GM12878 (cell line): ENCODE data around the gene TSFM. TPM values are rescaled to one million over a fixed set of nuclear protein-coding genes. Genes with fewer than 3 reads are reported as not detected.

Source experiments
- ATAC-seq: fragments of 200-7000 bp; cut with Tn5 transposase; 3 replicates; pipeline ENCODE4 v1.9.1; 2020; ENCODE audit warnings: mild to moderate bottlenecking, moderate library complexity
- BruUV-seq: library from RNA; stranded (reverse); fragments of 400-500 nt; replicated peaks from 2 replicates; lab custom pipeline; 2021; lab: Mats Ljungman, UMichigan
- CTCF ChIA-PET: fragments of 300-600 bp; sonication (Branson Sonifier 250); formaldehyde crosslinking; extraction: SDS; loops from one replicate; lab custom pipeline; 2021; ENCODE audit warnings: inconsistent platforms; lab: Yijun Ruan, JAX
- POLR2A ChIA-PET: fragments of 350-600 bp; formaldehyde crosslinking; extraction: SDS; loops from one replicate; lab custom pipeline; 2021; ENCODE audit warnings: inconsistent platforms; lab: Charles Lee
- RAD21 ChIA-PET: fragments of 300-600 bp; sonication (Branson Sonifier 250); formaldehyde crosslinking; loops from one replicate; lab custom pipeline; 2023; ENCODE audit warnings: antibody characterized with exemption; ENCODE audit not compliant: unreplicated experiment; lab: Charles Lee
- SMC1A ChIA-PET: fragments of 300-600 bp; sonication (Branson Sonifier 250); formaldehyde crosslinking; loops from one replicate; lab custom pipeline; 2023; ENCODE audit not compliant: unreplicated experiment, uncharacterized antibody; lab: Charles Lee
- DNase-seq: peaks from one replicate; pipeline ENCODE4 v3.0.0-alpha.2; 2011; ENCODE audit warnings: low read depth, low spot score
- FAIRE-seq: peaks from 3 replicates; lab custom pipeline; 2011; peaks lifted over from hg19 to GRCh38; lab: Jason Lieb, UNC
- H2AFZ ChIP-seq: 2 replicates; pipeline ENCODE4 v1.6.0; 2011; ENCODE audit warnings: low read depth, low read length, control low read depth; ENCODE audit not compliant: control insufficient read depth
- H3K27ac ChIP-seq: 2 replicates; pipeline ENCODE4 v1.5.1; 2011; ENCODE audit warnings: control low read depth; ENCODE audit not compliant: control insufficient read depth, insufficient read depth
- H3K27me3 ChIP-seq, 2 experiments: replicated peaks in 1 of 2; 2 replicates each; pipeline versions ENCODE4 v1.6.0 to v1.6.1; 2011; ENCODE audit warnings: low read length in 1 of 2; ENCODE audit not compliant: control insufficient read depth in 2 of 2, insufficient read depth in 2 of 2
- H3K36me3 ChIP-seq, 2 experiments: 2 replicates each; pipeline ENCODE4 v1.5.1; 2011; ENCODE audit warnings: low read length in 1 of 2; ENCODE audit not compliant: control insufficient read depth in 2 of 2, insufficient read depth in 2 of 2
- H3K4me1 ChIP-seq: 2 replicates; pipeline ENCODE4 v1.6.1; 2011; ENCODE audit warnings: mild to moderate bottlenecking, low read length, moderate library complexity, mixed read lengths; ENCODE audit not compliant: control insufficient read depth, insufficient read depth
- H3K4me2 ChIP-seq: 2 replicates; pipeline ENCODE4 v1.6.0; 2011; ENCODE audit warnings: control low read depth; ENCODE audit not compliant: control insufficient read depth, insufficient read depth
- H3K4me3 ChIP-seq: fragments of 200-600 bp; sonication (generic); 2 replicates; pipeline ENCODE4 v1.5.1; 2016
- H3K79me2 ChIP-seq: 2 replicates; pipeline ENCODE4 v1.6.0; 2011; ENCODE audit warnings: low read length; ENCODE audit not compliant: control insufficient read depth, insufficient read depth
- H3K9ac ChIP-seq: 2 replicates; pipeline ENCODE4 v1.8.0; 2011; ENCODE audit warnings: low read length, control low read depth, mixed read lengths; ENCODE audit not compliant: control insufficient read depth, insufficient read depth
- H3K9me3 ChIP-seq: replicated peaks from 3 replicates; pipeline ENCODE4 v1.5.1; 2011; ENCODE audit warnings: mild to moderate bottlenecking, low read length; ENCODE audit not compliant: control insufficient read depth, insufficient read depth
- H4K20me1 ChIP-seq: 2 replicates; pipeline ENCODE4 v1.6.0; 2011; ENCODE audit not compliant: control insufficient read depth, insufficient read depth
- CHD1 ChIP-seq: IDR thresholded peaks from 2 replicates; pipeline ENCODE4 v1.6.1; 2012; ENCODE audit warnings: low read depth, low read length, improper control_type of control experiment
- DPF2 ChIP-seq: fragments of 450-650 bp; IDR thresholded peaks from 2 replicates; pipeline ENCODE4 v1.6.1; 2017; ENCODE audit warnings: mild to moderate bottlenecking
- EGR1 ChIP-seq, 2 experiments: IDR thresholded peaks; 1 replicate in 1 of 2; 2 replicates in 1 of 2; pipeline ENCODE4 v1.6.1; 2011 to 2012; ENCODE audit warnings: low read depth in 2 of 2, low read length in 2 of 2, borderline replicate concordance in 1 of 2, mild to moderate bottlenecking in 1 of 2, moderate library complexity in 1 of 2
- GATAD2B ChIP-seq: fragments of 450-650 bp; conservative IDR thresholded peaks from 2 replicates; pipeline ENCODE4 v1.6.1; 2017; ENCODE audit warnings: low read depth, mild to moderate bottlenecking, moderate library complexity
- KDM1A ChIP-seq: fragments of 200-600 bp; sonication (generic); IDR thresholded peaks from 2 replicates; pipeline ENCODE4 v1.6.1; 2016; ENCODE audit warnings: borderline replicate concordance
- TCF12 ChIP-seq: IDR thresholded peaks from 2 replicates; pipeline ENCODE4 v1.6.1; 2011; ENCODE audit warnings: low read depth, mild to moderate bottlenecking, low read length
- WGBS: methylation state at CpG from one replicate; pipeline ENCODE4 v1.1.6; 2016; ENCODE audit warnings: low lambda C conversion rate; ENCODE audit not compliant: insufficient replicate concordance, insufficient coverage; ENCODE audit errors: missing lambda C conversion rate; 5-methylcytosine and 5-hydroxymethylcytosine counted together
- in situ Hi-C: fragments of 300-500 bp; cut with MboI; formaldehyde crosslinking; loops from 9 replicates; pipeline ENCODE4 v1.14.3; 2018; ENCODE audit warnings: mixed read lengths
- intact Hi-C: fragments of 100-400 bp; cut with micrococcal nuclease; formaldehyde crosslinking; loops from one replicate; pipeline ENCODE4 v1.14.2; 2022; ENCODE audit not compliant: unreplicated experiment
- polyA plus RNA-seq, 11 experiments: library from polyadenylated mRNA; depleted of rRNA in 4 of 11; unstranded in 6 of 11; stranded (reverse) in 5 of 11; fragments of >200 nt; fragmentation: Nextera tagmentation in 4 of 11; fragmentation: Illumina TruSeq in 1 of 11; extraction: Ambion mirVana in 4 of 11; extraction: Trizol in 1 of 11; gene quantifications; 1 replicate in 1 of 11; 2 replicates in 10 of 11; pipeline versions ENCODE4 v1.2.1 to v1.2.3, GENCODE V29; 2011 to 2016; ENCODE audit warnings: inconsistent platforms in 2 of 11, missing spikeins in 2 of 11, low read depth in 1 of 11
- total RNA-seq, 4 experiments: library from RNA; depleted of rRNA in 3 of 4; stranded (reverse); fragments of >200 nt in 3 of 4; fragmentation: Illumina TruSeq in 1 of 4; extraction: Trizol in 1 of 4; gene quantifications; 2 replicates each; pipeline versions ENCODE4 v1.2.1 to v1.2.3, GENCODE V29; 2013 to 2021
- TF ChIP-seq, protein P1 (sequence below): fragments of 450-650 bp; IDR thresholded peaks from 2 replicates; pipeline ENCODE4 v1.6.1; 2017; ENCODE audit warnings: mild to moderate bottlenecking, low read depth, inconsistent platforms; ENCODE audit not compliant: poor library complexity, severe bottlenecking

TSFM gene
- total and polyA plus RNA-seq, 10 of the 15 experiments (the other 5 are each of a cell fraction or from before 2014, with no cell fraction given) = 36.7 to 132 (median 45.6) TPM

DNA sequence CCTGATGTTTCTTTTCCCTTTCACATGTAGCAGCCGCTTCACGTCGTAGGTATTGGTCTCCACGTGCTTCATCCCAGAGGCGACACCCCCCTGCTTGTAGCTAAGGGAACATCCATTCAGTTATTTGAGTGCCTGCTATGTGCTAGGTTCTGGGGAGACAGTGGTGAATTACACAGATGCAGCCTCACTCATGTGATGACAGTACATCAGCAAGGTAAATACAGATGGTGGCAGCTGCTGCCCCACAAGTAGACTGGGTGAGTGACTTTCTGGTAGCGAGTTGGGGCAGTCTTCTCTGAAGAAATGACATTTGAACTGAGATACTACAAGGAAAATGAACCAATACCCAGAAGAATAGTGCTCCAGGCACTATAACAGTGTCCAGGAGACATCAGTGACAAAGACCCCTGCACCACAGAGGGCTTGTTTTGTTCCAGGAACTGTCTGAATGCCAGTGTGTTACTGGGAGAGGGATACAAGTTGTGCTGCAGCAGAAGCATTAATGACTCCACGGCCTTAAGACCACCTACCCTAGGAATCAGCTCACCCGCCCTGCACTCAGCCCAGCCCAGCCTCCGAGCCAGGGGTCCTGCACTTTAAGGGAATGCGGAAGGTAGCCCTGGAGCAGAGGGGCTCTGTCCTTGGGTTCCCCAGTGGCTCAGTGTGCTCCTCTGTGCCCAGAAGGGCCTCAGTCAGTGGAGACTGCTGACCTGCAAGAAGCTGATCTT lies 28.6 kb downstream of the TSFM start:
- CTCF ChIA-PET = no interaction called here
- intact Hi-C loops = no loop called here
- no peak for FAIRE-seq

More for the DNA sequence above, 28.6 kb downstream of the TSFM start:
- WGBS = 71% methylated on average over 10 of the region's 10 CpGs
- ChIA-PET SMC1A (interaction anchor here (1.5 to 1.6 kb wide), 2 partner anchors 8 to 11 kb away, joined by 4 read pairs; no protein-coding TSS in a partner anchor), RAD21 (interaction anchor here (1.5 kb wide), 1 partner anchor 28 kb away, joined by 3 read pairs; the partner anchor contains the start of gene TSFM), POLR2A (interaction anchor here (0.6 kb wide), 1 partner anchor 11 kb away, joined by 3 read pairs; no protein-coding TSS in a partner anchor)
- H3K9ac ChIP-seq = no peak overlapping the region
- BruUV-seq = no TSS peak
- H2AFZ ChIP-seq = no peak overlapping the region
- no peaks in the 10 kb centered on the region; a peak in 2 of 4 replicates for H3K36me3 ChIP-seq
- H3K27me3 ChIP-seq = no peaks in the 10 kb centered on the region
- TF ChIP-seq, protein P1, sequence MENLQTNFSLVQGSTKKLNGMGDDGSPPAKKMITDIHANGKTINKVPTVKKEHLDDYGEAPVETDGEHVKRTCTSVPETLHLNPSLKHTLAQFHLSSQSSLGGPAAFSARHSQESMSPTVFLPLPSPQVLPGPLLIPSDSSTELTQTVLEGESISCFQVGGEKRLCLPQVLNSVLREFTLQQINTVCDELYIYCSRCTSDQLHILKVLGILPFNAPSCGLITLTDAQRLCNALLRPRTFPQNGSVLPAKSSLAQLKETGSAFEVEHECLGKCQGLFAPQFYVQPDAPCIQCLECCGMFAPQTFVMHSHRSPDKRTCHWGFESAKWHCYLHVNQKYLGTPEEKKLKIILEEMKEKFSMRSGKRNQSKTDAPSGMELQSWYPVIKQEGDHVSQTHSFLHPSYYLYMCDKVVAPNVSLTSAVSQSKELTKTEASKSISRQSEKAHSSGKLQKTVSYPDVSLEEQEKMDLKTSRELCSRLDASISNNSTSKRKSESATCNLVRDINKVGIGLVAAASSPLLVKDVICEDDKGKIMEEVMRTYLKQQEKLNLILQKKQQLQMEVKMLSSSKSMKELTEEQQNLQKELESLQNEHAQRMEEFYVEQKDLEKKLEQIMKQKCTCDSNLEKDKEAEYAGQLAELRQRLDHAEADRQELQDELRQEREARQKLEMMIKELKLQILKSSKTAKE = no peak
- no peak for TF ChIP-seq EGR1 (IDR thresholded peaks at IDR 0.05; ENCODE audit: borderline replicate concordance in 1 of 2, low read depth in 2 of 2, low read length in 2 of 2)
- TF ChIP-seq TCF12 = no peak
- TF ChIP-seq GATAD2B = no peak
- TF ChIP-seq CHD1 = no peak
- no peak for TF ChIP-seq KDM1A
- no peak for TF ChIP-seq DPF2
- in situ Hi-C loops = no loop called here
- DNase-seq = no peak
- no peak overlapping the region for H3K4me2 ChIP-seq
- no peaks in the 10 kb centered on the region for H3K9me3 ChIP-seq
- no peaks in the 10 kb centered on the region for H3K79me2 ChIP-seq
- no peak overlapping the region for H3K27ac ChIP-seq
- H4K20me1 ChIP-seq = no peaks in the 10 kb centered on the region
- H3K4me3 ChIP-seq = no peak overlapping the region
- ATAC-seq = no peak
- H3K4me1 ChIP-seq = no peaks in the 10 kb centered on the region
